Neuronal stem cell (in vitro differentiated cells): ENCODE results near the gene RNF4.

Source experiments
- DNase-seq: peaks from one replicate; pipeline ENCODE4 v3.0.0-alpha.2; 2013; ENCODE audit warnings: low spot score
- H2AFZ ChIP-seq: one replicate; pipeline ENCODE4 v1.6.1; 2013; ENCODE audit warnings: mild to moderate bottlenecking, low read length, inconsistent platforms
- H2AK5ac ChIP-seq: 2 replicates; pipeline ENCODE4 v1.6.1; 2013; ENCODE audit warnings: low read depth, mild to moderate bottlenecking, inconsistent platforms, low read length, moderate library complexity, mixed read lengths
- H2BK120ac ChIP-seq: 2 replicates; pipeline ENCODE4 v1.6.1; 2013; ENCODE audit warnings: low read depth, mild to moderate bottlenecking, inconsistent platforms, low read length, moderate library complexity, mixed read lengths
- H2BK12ac ChIP-seq: one replicate; pipeline ENCODE4 v1.6.1; 2013; ENCODE audit warnings: low read length, inconsistent platforms
- H2BK15ac ChIP-seq: 2 replicates; pipeline ENCODE4 v1.6.1; 2013; ENCODE audit warnings: mild to moderate bottlenecking, low read length, inconsistent platforms, mixed read lengths
- H2BK5ac ChIP-seq: one replicate; pipeline ENCODE4 v1.6.1; 2013; ENCODE audit warnings: inconsistent platforms, mild to moderate bottlenecking, low read length, moderate library complexity
- H3K14ac ChIP-seq: one replicate; pipeline ENCODE4 v1.6.1; 2013; ENCODE audit warnings: low read length, inconsistent platforms
- H3K18ac ChIP-seq: 2 replicates; pipeline ENCODE4 v1.6.1; 2013; ENCODE audit warnings: low read length, inconsistent platforms
- H3K23ac ChIP-seq: 2 replicates; pipeline ENCODE4 v1.6.1; 2013; ENCODE audit warnings: low read depth, mild to moderate bottlenecking, mixed read lengths, low read length, inconsistent platforms; ENCODE audit not compliant: poor library complexity
- H3K27ac ChIP-seq: replicated peaks from 3 replicates; pipeline ENCODE4 v1.5.1; 2013; ENCODE audit warnings: low read length, inconsistent platforms
- H3K27me3 ChIP-seq, 3 experiments: 2 replicates each; pipeline ENCODE4 v1.6.1; 2013; ENCODE audit warnings: low read length in 3 of 3, mild to moderate bottlenecking in 2 of 3, inconsistent platforms in 1 of 3, low read depth in 1 of 3, mixed read lengths in 1 of 3, moderate library complexity in 1 of 3; ENCODE audit not compliant: control insufficient read depth in 3 of 3, insufficient read depth in 3 of 3
- H3K36me3 ChIP-seq, 2 donors: replicated peaks in 1 of 2; 2 replicates each; pipeline ENCODE4 v1.6.1; 2013; ENCODE audit warnings: low read length in 2 of 2; ENCODE audit not compliant: control insufficient read depth in 2 of 2, insufficient read depth in 2 of 2
- H3K4ac ChIP-seq: 2 replicates; pipeline ENCODE4 v1.6.1; 2013; ENCODE audit warnings: inconsistent platforms, mild to moderate bottlenecking, low read length, moderate library complexity
- H3K4me1 ChIP-seq, 2 donors: 1 replicate in 1 of 2; 2 replicates in 1 of 2; pipeline ENCODE4 v1.6.1; 2013; ENCODE audit warnings: low read length in 2 of 2, low read depth in 1 of 2; ENCODE audit not compliant: control insufficient read depth in 2 of 2, insufficient read depth in 1 of 2
- H3K4me2 ChIP-seq: one replicate; pipeline ENCODE4 v1.6.1; 2013; ENCODE audit warnings: mild to moderate bottlenecking, low read length, inconsistent platforms; ENCODE audit not compliant: insufficient read depth, poor library complexity, severe bottlenecking
- H3K4me3 ChIP-seq, 2 donors: 2 replicates each; pipeline ENCODE4 v1.5.1; 2013; ENCODE audit warnings: low read length in 2 of 2, mild to moderate bottlenecking in 2 of 2, inconsistent platforms in 1 of 2, moderate library complexity in 1 of 2
- H3K79me1 ChIP-seq: one replicate; pipeline ENCODE4 v1.6.1; 2013; ENCODE audit warnings: low read depth, mild to moderate bottlenecking, inconsistent platforms, low read length, moderate library complexity
- H3K9ac ChIP-seq: one replicate; pipeline ENCODE4 v1.6.1; 2013; ENCODE audit warnings: mild to moderate bottlenecking, low read depth, low read length, inconsistent platforms; ENCODE audit not compliant: poor library complexity
- H3K9me3 ChIP-seq, 2 donors: replicated peaks in 1 of 2; 2 replicates each; pipeline versions ENCODE3 to v1.6.1; 2013; ENCODE audit warnings: low read length in 2 of 2, mild to moderate bottlenecking in 2 of 2, inconsistent platforms in 1 of 2, low read depth in 1 of 2, mixed read lengths in 1 of 2, moderate library complexity in 1 of 2; ENCODE audit not compliant: control insufficient read depth in 2 of 2, insufficient read depth in 1 of 2
- H4K8ac ChIP-seq: one replicate; pipeline ENCODE4 v1.6.1; 2013; ENCODE audit warnings: low read depth, mild to moderate bottlenecking, inconsistent platforms, low read length, moderate library complexity
- H4K91ac ChIP-seq: one replicate; pipeline ENCODE4 v1.6.1; 2013; ENCODE audit warnings: low read length, low read depth, mild to moderate bottlenecking, inconsistent platforms; ENCODE audit not compliant: poor library complexity
- WGBS, 2 donors: extraction: QIAGEN DNeasy Blood & Tissue Kit; methylation state at CpG; one replicate each; pipeline ENCODE4 v1.1.7; 2013; ENCODE audit warnings: missing lambda C conversion rate in 2 of 2, mixed read lengths in 1 of 2; ENCODE audit not compliant: insufficient read length in 2 of 2, insufficient replicate concordance in 1 of 2; ENCODE audit errors: extremely low coverage in 2 of 2; 5-methylcytosine and 5-hydroxymethylcytosine counted together

The RNF4 gene

GRCh38 chr4:2507259-2507658 lies 38.4 kb downstream of the RNF4 start:
- Histone ChIP-seq H3K27ac (no peak overlapping the region), H3K4me3 (no peak overlapping the region), H3K14ac (no peak overlapping the region), H3K27me3 (no peaks in the 10 kb centered on the region), H2BK120ac (no peak overlapping the region), H3K36me3 (peaks cover 38 to 84% of the 10 kb centered on the region in 2 donors), H3K9ac (no peak overlapping the region), H3K4me1 (no peaks in the 10 kb centered on the region), H2BK5ac (no peak overlapping the region), H2BK15ac (no peak overlapping the region), H4K91ac (no peak overlapping the region), H2AK5ac (no peak overlapping the region), H3K4ac (no peak overlapping the region), H4K8ac (no peak overlapping the region), H3K18ac (no peak overlapping the region), H3K23ac (no peak overlapping the region), H3K79me1 (no peaks in the 10 kb centered on the region), H3K9me3 (no peaks in the 10 kb centered on the region), H2BK12ac (no peak overlapping the region), H2AFZ (no peak overlapping the region), H3K4me2 (no peak overlapping the region)
- no CpG with 5 or more reads among the region's 4 CpGs for WGBS, 2 donors
- no peak for DNase-seq

- Histone ChIP-seq H2BK12ac (no peak overlapping the region), H3K4me1 (no peaks in the 10 kb centered on the region), H3K27me3 (no peaks in the 10 kb centered on the region), H2BK5ac (no peak overlapping the region), H3K27ac (no peak overlapping the region), H4K91ac (no peak overlapping the region), H3K4me2 (no peak overlapping the region), H2BK120ac (no peak overlapping the region), H3K23ac (no peak overlapping the region), H3K14ac (no peak overlapping the region), H2AK5ac (no peak overlapping the region), H3K4me3 (no peak overlapping the region), H3K9ac (no peak overlapping the region), H3K9me3 (no peaks in the 10 kb centered on the region), H3K36me3 (peaks cover 43 to 87% of the 10 kb centered on the region in 2 donors), H3K18ac (no peak overlapping the region), H2AFZ (no peak overlapping the region), H3K79me1 (no peaks in the 10 kb centered on the region), H3K4ac (no peak overlapping the region), H4K8ac (no peak overlapping the region), H2BK15ac (no peak overlapping the region)
- no CpG with 5 or more reads among the region's 7 CpGs for WGBS, 2 donors
- DNase-seq = no peak
Observed at GRCh38 chr4:2507855-2508254, 38.9 kb downstream of the RNF4 start.

GRCh38 chr4:2510351-2511259 lies 41.7 kb downstream of the RNF4 start:
- Histone ChIP-seq H3K79me1 (no peaks in the 10 kb centered on the region), H2BK12ac (no peak overlapping the region), H4K8ac (no peak overlapping the region), H3K36me3 (peaks cover 57 to 93% of the 10 kb centered on the region in 2 donors), H3K14ac (no peak overlapping the region), H3K4me2 (no peak overlapping the region), H4K91ac (no peak overlapping the region), H3K23ac (no peak overlapping the region), H2AK5ac (no peak overlapping the region), H3K4me1 (no peaks in the 10 kb centered on the region), H3K27me3 (no peaks in the 10 kb centered on the region), H3K18ac (no peak overlapping the region), H3K4ac (no peak overlapping the region), H3K27ac (no peak overlapping the region), H2BK15ac (no peak overlapping the region), H3K9me3 (no peaks in the 10 kb centered on the region), H3K9ac (no peak overlapping the region), H2BK120ac (no peak overlapping the region), H3K4me3 (no peak overlapping the region), H2AFZ (no peak overlapping the region), H2BK5ac (no peak overlapping the region)
- WGBS, 2 donors = no CpG with 5 or more reads among the region's 13 CpGs
- DNase-seq = no peak

- Histone ChIP-seq H2BK15ac (no peak overlapping the region), H3K79me1 (no peaks in the 10 kb centered on the region), H3K18ac (no peak overlapping the region), H3K4me1 (no peaks in the 10 kb centered on the region), H2AFZ (no peak overlapping the region), H2AK5ac (no peak overlapping the region), H4K8ac (no peak overlapping the region), H3K9ac (no peak overlapping the region), H2BK120ac (no peak overlapping the region), H3K14ac (no peak overlapping the region), H4K91ac (no peak overlapping the region), H3K23ac (no peak overlapping the region), H3K9me3 (no peaks in the 10 kb centered on the region), H3K4ac (no peak overlapping the region), H2BK5ac (no peak overlapping the region), H3K4me3 (no peak overlapping the region), H3K27ac (no peak overlapping the region), H2BK12ac (no peak overlapping the region), H3K4me2 (no peak overlapping the region), H3K36me3 (peaks cover 57 to 93% of the 10 kb centered on the region in 2 donors), H3K27me3 (no peaks in the 10 kb centered on the region)
- WGBS, 2 donors = no CpG with 5 or more reads among the region's 9 CpGs
- DNase-seq = no peak
Observed at GRCh38 chr4:2511645-2512131, 42.8 kb downstream of the RNF4 start.
